Measurements from ENCODE around the gene METTL8. TPM values are rescaled to one million over a fixed set of nuclear protein-coding genes. Genes with fewer than 3 reads are reported as not detected.
A peak's percentile ranks its signal among the peaks of the same experiment; 100 is the strongest.

The METTL8 gene
- total and polyA plus RNA-seq, 2 of the 13 experiments (the other 11 are each of a cell fraction or from before 2014, with no cell fraction given), result 18.6 to 68.2 TPM

GRCh38 chr2:171433763-171434012 lies at the start of gene METTL8 (continued):
- TF ChIP-seq KDM3A (CRISPR knock-in tag; IDR thresholded peaks at IDR 0.05; ENCODE audit: low read depth) (no peak; the same call in 1 of the 2 replicates), ZNF768 (CRISPR knock-in tag; IDR thresholded peaks at IDR 0.05) (no peak), ZNF24 (IDR thresholded peaks at IDR 0.05) (no peak), ZNF205 (CRISPR knock-in tag; IDR thresholded peaks at IDR 0.05) (peak; percentile 91), TFDP1 (CRISPR knock-in tag; IDR thresholded peaks at IDR 0.05; ENCODE audit: borderline replicate concordance) (peak; percentile 79; the same call in 1 of the 2 replicates), E2F5 (CRISPR knock-in tag; conservative IDR thresholded peaks at IDR 0.05) (no peak), ZNF839 (CRISPR knock-in tag; IDR thresholded peaks at IDR 0.05; ENCODE audit: borderline replicate concordance) (no peak), HMG20B (CRISPR knock-in tag; conservative IDR thresholded peaks at IDR 0.05) (0 out of 2 replicates have a peak, but pooled peaks have one; percentile 79), MTERF4 (CRISPR knock-in tag; IDR thresholded peaks at IDR 0.05) (no peak), HOXD1 (CRISPR knock-in tag; IDR thresholded peaks at IDR 0.05) (no peak), ZNF616 (CRISPR knock-in tag; IDR thresholded peaks at IDR 0.05; ENCODE audit: low read depth) (0 out of 2 replicates have a peak, but pooled peaks have one; percentile 53), MAZ (IDR thresholded peaks at IDR 0.05; ENCODE audit: borderline replicate concordance, low read depth, low read length) (no peak; the same call in 1 of the 2 replicates), MAZ (CRISPR knock-in tag; IDR thresholded peaks at IDR 0.05; ENCODE audit: low read depth) (no peak), SRSF9 (IDR thresholded peaks at IDR 0.05; ENCODE audit: borderline replicate concordance, insufficient read depth, low read depth, low read length, poor library complexity, severe bottlenecking) (no peak), GMEB2 (CRISPR knock-in tag; IDR thresholded peaks at IDR 0.05; ENCODE audit: low read depth) (no peak), SNAI1 (CRISPR knock-in tag; IDR thresholded peaks at IDR 0.05; ENCODE audit: borderline replicate concordance) (no peak), ZNF713 (CRISPR knock-in tag; IDR thresholded peaks at IDR 0.05) (0 out of 2 replicates have a peak, but pooled peaks have one; percentile 6), FOXO4 (CRISPR knock-in tag; conservative IDR thresholded peaks at IDR 0.05) (no peak), ZSCAN25 (CRISPR knock-in tag; IDR thresholded peaks at IDR 0.05) (0 out of 2 replicates have a peak, but pooled peaks have one; percentile 4), ZNF414 (CRISPR knock-in tag; IDR thresholded peaks at IDR 0.05) (no peak; the same call in 1 of the 2 replicates), MEF2D (CRISPR knock-in tag; IDR thresholded peaks at IDR 0.05) (peak; percentile 37; the same call in 1 of the 2 replicates), ZBTB7A (CRISPR knock-in tag; IDR thresholded peaks at IDR 0.05) (no peak), CSRNP2 (CRISPR knock-in tag; conservative IDR thresholded peaks at IDR 0.05; ENCODE audit: low read depth) (no peak)

Measured in HepG2 (cell line).